Trophoblast cell (in vitro differentiated cells and primary cell): ENCODE results near the gene PSMG3.

Source experiments
- DNase-seq, 2 donors: peaks; one replicate each; pipeline ENCODE4 v3.0.0-alpha.2; 2016
- H2AFZ ChIP-seq: 2 replicates; pipeline ENCODE4 v1.6.1; 2013; ENCODE audit warnings: low read length, moderate library complexity, mild to moderate bottlenecking; ENCODE audit not compliant: insufficient read depth, poor library complexity
- H2AK5ac ChIP-seq: 2 replicates; pipeline ENCODE4 v1.6.1; 2013; ENCODE audit warnings: mild to moderate bottlenecking, low read length
- H2BK120ac ChIP-seq: 2 replicates; pipeline ENCODE4 v1.6.1; 2013; ENCODE audit warnings: low read length, mild to moderate bottlenecking, moderate library complexity; ENCODE audit not compliant: insufficient read depth, poor library complexity
- H2BK12ac ChIP-seq: 2 replicates; pipeline ENCODE4 v1.6.1; 2013; ENCODE audit warnings: mild to moderate bottlenecking, low read length, moderate library complexity
- H2BK5ac ChIP-seq: 2 replicates; pipeline ENCODE4 v1.6.1; 2013; ENCODE audit warnings: low read length, low read depth, moderate library complexity, mild to moderate bottlenecking; ENCODE audit not compliant: poor library complexity
- H3K14ac ChIP-seq: 2 replicates; pipeline ENCODE4 v1.6.1; 2013; ENCODE audit warnings: mild to moderate bottlenecking, low read length
- H3K18ac ChIP-seq: 2 replicates; pipeline ENCODE4 v1.6.1; 2013; ENCODE audit warnings: mild to moderate bottlenecking, low read length
- H3K23ac ChIP-seq: 2 replicates; pipeline ENCODE4 v1.6.1; 2013; ENCODE audit warnings: low read length
- H3K27ac ChIP-seq: 2 replicates; pipeline ENCODE4 v1.5.1; 2013; ENCODE audit warnings: low read depth, mild to moderate bottlenecking, inconsistent platforms, low read length, moderate library complexity
- H3K27me3 ChIP-seq: 2 replicates; pipeline ENCODE4 v1.6.1; 2013; ENCODE audit warnings: inconsistent platforms, mild to moderate bottlenecking, low read length, moderate library complexity; ENCODE audit not compliant: insufficient read depth
- H3K36me3 ChIP-seq, 2 experiments: 1 replicate in 1 of 2; 2 replicates in 1 of 2; pipeline ENCODE4 v1.6.1; 2013; ENCODE audit warnings: low read length in 2 of 2, mild to moderate bottlenecking in 2 of 2, moderate library complexity in 1 of 2; ENCODE audit not compliant: insufficient read depth in 2 of 2, control insufficient read depth in 1 of 2
- H3K4ac ChIP-seq: 2 replicates; pipeline ENCODE4 v1.6.1; 2013; ENCODE audit warnings: low read depth, mild to moderate bottlenecking, low read length, moderate library complexity
- H3K4me1 ChIP-seq, 2 experiments: 1 replicate in 1 of 2; 2 replicates in 1 of 2; pipeline ENCODE4 v1.6.1; 2013; ENCODE audit warnings: low read length in 2 of 2, mild to moderate bottlenecking in 2 of 2, moderate library complexity in 1 of 2; ENCODE audit not compliant: insufficient read depth in 2 of 2, control insufficient read depth in 1 of 2
- H3K4me2 ChIP-seq: 2 replicates; pipeline ENCODE4 v1.6.1; 2013; ENCODE audit warnings: inconsistent platforms, mild to moderate bottlenecking, low read length, moderate library complexity
- H3K4me3 ChIP-seq: 2 replicates; pipeline ENCODE4 v1.5.1; 2013; ENCODE audit warnings: mild to moderate bottlenecking, low read depth, low read length, inconsistent platforms
- H3K79me1 ChIP-seq: one replicate; pipeline ENCODE4 v1.6.1; 2013; ENCODE audit warnings: low read length
- H3K79me2 ChIP-seq: 2 replicates; pipeline ENCODE4 v1.6.1; 2013; ENCODE audit warnings: low read length, mild to moderate bottlenecking; ENCODE audit not compliant: control insufficient read depth, insufficient read depth, poor library complexity
- H3K9ac ChIP-seq: 2 replicates; pipeline ENCODE4 v1.6.1; 2013; ENCODE audit warnings: mild to moderate bottlenecking, low read length
- H3K9me3 ChIP-seq: 2 replicates; pipeline ENCODE4 v1.6.1; 2013; ENCODE audit warnings: low read depth, mild to moderate bottlenecking, control low read depth, inconsistent platforms, low read length; ENCODE audit not compliant: insufficient read depth
- H4K12ac ChIP-seq: 2 replicates; pipeline ENCODE4 v1.6.1; 2013; ENCODE audit warnings: low read depth, mild to moderate bottlenecking, low read length, moderate library complexity
- H4K8ac ChIP-seq: 2 replicates; pipeline ENCODE4 v1.6.1; 2013; ENCODE audit warnings: low read depth, mild to moderate bottlenecking, low read length, moderate library complexity
- H4K91ac ChIP-seq: one replicate; pipeline ENCODE4 v1.6.1; 2013; ENCODE audit warnings: low read depth, mild to moderate bottlenecking, low read length, moderate library complexity
- WGBS: extraction: QIAGEN DNeasy Blood & Tissue Kit; methylation state at CpG from one replicate; pipeline ENCODE4 v1.1.7; 2013; ENCODE audit warnings: missing lambda C conversion rate; ENCODE audit not compliant: insufficient read length, insufficient coverage; ENCODE audit errors: extremely low coverage; 5-methylcytosine and 5-hydroxymethylcytosine counted together

Gene PSMG3

DNA sequence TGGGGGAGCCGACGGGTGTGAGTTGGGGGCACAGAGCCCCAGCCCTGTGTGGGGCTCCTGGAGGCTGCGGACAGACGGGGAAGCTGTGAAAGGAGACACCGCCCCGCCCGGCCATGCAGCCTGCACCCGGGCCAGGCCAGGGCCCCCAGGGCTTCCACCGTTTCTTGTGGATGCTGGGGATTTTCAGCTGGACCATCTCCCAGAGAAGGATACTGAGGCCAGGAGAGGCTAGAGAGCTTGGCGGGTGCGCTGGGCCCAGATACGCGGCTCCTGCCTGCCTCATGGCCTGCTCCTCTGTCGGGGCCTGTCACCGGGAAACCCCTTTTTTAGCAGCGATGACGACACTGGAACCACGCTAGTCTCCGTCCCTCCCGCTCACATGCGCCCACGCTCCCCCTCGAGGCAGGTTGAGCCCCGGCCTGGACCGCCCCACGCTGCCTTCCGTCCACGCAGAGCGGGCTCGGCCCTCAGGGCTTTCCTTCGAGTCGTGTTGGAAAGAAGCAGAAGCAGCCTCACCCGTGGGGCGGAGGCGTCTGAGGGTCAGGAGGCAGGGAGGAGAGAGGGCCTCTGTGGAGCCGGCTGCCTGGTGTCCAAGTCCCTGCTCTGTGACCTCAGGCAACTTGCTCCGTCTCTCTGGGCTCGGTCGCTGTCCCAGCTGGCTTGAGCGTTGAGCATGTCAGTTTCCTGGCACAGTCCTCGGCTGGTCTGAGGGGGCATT, 25.5 kb downstream of the PSMG3 start:
- Histone ChIP-seq H4K12ac (no peak overlapping the region), H3K4me2 (no peak overlapping the region), H4K91ac (peak overlapping the region; percentile 18), H3K23ac (no peak overlapping the region), H3K9me3 (no peaks in the 10 kb centered on the region), H3K36me3 (peaks cover 53 to 59% of the 10 kb centered on the region in 2 experiments), H3K27ac (no peak overlapping the region), H2BK5ac (no peak overlapping the region), H2AK5ac (no peak overlapping the region), H3K79me1 (no peaks in the 10 kb centered on the region), H2BK12ac (no peak overlapping the region), H3K18ac (no peak overlapping the region), H2BK120ac (no peak overlapping the region), H3K4me3 (no peak overlapping the region), H3K14ac (no peak overlapping the region), H3K4me1 (peaks cover 2 to 6% of the 10 kb centered on the region in 2 experiments), H2AFZ (no peak overlapping the region), H3K9ac (no peak overlapping the region), H3K79me2 (no peaks in the 10 kb centered on the region), H4K8ac (no peak overlapping the region), H3K4ac (no peak overlapping the region), H3K27me3 (no peaks in the 10 kb centered on the region)
- WGBS, result no CpG with 5 or more reads among the region's 41 CpGs
- peak in 1 of 2 donors; percentile 60 for DNase-seq

DNA sequence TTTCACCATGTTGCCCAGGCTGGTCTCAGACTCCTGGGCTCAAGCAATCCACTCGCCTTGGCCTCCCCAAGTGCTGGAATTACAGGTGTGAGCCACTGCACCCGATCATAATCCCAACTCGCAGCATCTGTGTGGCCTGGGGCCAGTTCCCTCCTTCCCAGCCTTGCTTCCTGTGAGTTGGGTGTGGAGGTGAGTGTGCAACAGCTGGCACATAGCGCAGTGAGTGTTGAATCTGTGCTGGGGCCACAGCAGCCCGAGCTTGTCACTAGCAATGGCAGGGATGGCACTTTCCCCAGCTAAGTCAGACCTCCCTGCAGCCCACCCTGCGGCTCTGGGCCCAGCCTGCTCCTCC, 26.0 kb downstream of the PSMG3 start:
- Histone ChIP-seq H4K91ac (peak overlapping the region; percentile 18), H3K18ac (no peak overlapping the region), H3K27me3 (no peaks in the 10 kb centered on the region), H3K36me3 (peaks cover 53 to 59% of the 10 kb centered on the region in 2 experiments), H3K79me1 (no peaks in the 10 kb centered on the region), H3K27ac (no peak overlapping the region), H2BK5ac (no peak overlapping the region), H3K14ac (no peak overlapping the region), H3K4ac (no peak overlapping the region), H3K4me3 (no peak overlapping the region), H3K9me3 (no peaks in the 10 kb centered on the region), H4K12ac (no peak overlapping the region), H3K4me2 (no peak overlapping the region), H3K79me2 (no peaks in the 10 kb centered on the region), H3K23ac (no peak overlapping the region), H4K8ac (no peak overlapping the region), H3K4me1 (peaks cover 3 to 6% of the 10 kb centered on the region in 2 experiments), H2BK120ac (no peak overlapping the region), H2BK12ac (no peak overlapping the region), H2AFZ (no peak overlapping the region), H2AK5ac (no peak overlapping the region), H3K9ac (no peak overlapping the region)
- DNase-seq, result peak in 1 of 2 donors; percentile 64
- whole genome bisulfite sequencing, result no CpG with 5 or more reads among the region's 6 CpGs

DNA sequence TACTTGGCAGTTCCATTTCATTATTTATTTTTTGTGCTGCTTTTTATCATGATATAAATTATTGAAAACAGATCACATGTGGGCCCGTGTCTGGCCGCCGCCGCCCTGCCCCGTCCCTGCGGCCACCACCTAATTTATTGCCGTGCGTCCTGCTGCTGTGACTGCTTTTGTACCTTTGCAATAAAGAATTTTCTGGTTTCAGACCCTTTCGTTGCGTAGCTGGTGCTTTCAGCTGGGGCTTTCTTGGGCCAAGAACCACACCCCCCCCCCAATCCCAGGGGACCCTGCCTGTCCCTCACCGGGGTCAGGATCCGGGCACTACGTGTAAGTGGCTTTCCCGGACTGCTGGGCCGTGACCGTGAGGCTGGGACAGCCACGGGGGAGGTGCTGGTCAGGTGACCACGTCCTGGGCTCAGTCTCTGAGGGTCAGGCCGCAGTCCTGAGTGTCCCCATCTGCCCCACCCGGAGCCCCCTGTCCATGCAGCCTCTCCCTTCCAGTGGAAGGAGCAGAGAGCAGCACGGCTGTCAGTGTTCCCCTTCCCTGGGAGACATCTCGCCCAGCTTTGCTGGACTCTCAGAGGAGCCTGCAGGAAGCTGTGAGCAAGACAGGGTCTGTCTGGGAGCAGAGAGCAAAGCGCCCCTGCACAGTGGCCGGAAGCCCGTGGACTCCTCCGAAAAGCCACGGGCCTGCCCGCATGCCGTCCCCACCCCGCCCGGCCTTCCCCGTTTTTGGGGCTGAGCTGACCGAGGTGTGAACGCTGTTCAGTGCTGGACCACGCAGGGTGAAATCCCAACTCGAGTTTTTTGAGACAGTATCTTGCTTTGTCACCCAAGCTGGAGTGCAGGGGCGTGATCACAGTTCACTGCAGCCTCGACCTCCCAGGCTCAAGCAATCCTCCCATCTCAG, 26.7 kb downstream of the PSMG3 start:
- H3K27me3 ChIP-seq, result no peaks in the 10 kb centered on the region
- no peak overlapping the region for H2BK5ac ChIP-seq
- H3K4me3 ChIP-seq, result no peak overlapping the region
- H3K36me3 ChIP-seq, result peaks cover 53 to 60% of the 10 kb centered on the region in 2 experiments
- no peak overlapping the region for H4K91ac ChIP-seq
- no peak overlapping the region for H3K4me2 ChIP-seq
- peaks cover 2% of the 10 kb centered on the region for H3K79me1 ChIP-seq
- DNase-seq, result peak in 1 of 2 donors; percentile 50
- H3K23ac ChIP-seq, result no peak overlapping the region
- no peak overlapping the region for H3K14ac ChIP-seq
- no peak overlapping the region for H4K12ac ChIP-seq
- H3K4ac ChIP-seq, result no peak overlapping the region
- H2AFZ ChIP-seq, result no peak overlapping the region
- H4K8ac ChIP-seq, result peak overlapping the region; percentile 15
- no peak overlapping the region for H2BK12ac ChIP-seq
- H2AK5ac ChIP-seq, result no peak overlapping the region
- H3K9ac ChIP-seq, result no peak overlapping the region
- WGBS, result no CpG with 5 or more reads among the region's 38 CpGs
- no peak overlapping the region for H2BK120ac ChIP-seq
- H3K18ac ChIP-seq, result no peak overlapping the region
- peak overlapping the region; percentile 13 for H3K27ac ChIP-seq
- H3K4me1 ChIP-seq, result peaks cover 9% of the 10 kb centered on the region in 2 experiments
- no peaks in the 10 kb centered on the region for H3K9me3 ChIP-seq
- H3K79me2 ChIP-seq, result no peaks in the 10 kb centered on the region

DNA sequence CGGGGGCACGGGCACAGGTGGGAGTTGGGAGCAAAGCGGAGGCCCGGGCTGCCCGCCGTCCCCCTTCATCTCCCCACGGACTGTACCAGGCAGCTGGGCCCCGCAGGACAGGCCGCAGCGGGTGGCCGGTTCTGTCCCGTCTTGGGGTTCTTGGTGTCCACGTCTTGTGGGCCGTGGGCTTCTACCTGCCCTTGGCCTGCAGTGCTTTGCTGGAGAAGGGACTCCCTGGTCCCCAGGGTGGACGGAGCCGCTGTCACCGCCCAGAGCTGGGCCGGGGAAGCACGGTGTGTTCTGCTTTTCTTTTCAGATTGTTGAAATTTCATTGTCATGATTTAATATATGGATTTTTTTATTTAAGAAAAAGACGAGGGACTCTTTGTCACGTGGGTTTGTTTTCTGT, 27.5 kb downstream of the PSMG3 start:
- no peak overlapping the region for H3K23ac ChIP-seq
- no peak for DNase-seq
- H2BK5ac ChIP-seq, result no peak overlapping the region
- H2AK5ac ChIP-seq, result no peak overlapping the region
- H2BK12ac ChIP-seq, result no peak overlapping the region
- H3K4me2 ChIP-seq, result no peak overlapping the region
- H4K91ac ChIP-seq, result no peak overlapping the region
- H3K27ac ChIP-seq, result no peak overlapping the region
- no peaks in the 10 kb centered on the region for H3K27me3 ChIP-seq
- H3K4me3 ChIP-seq, result no peak overlapping the region
- H3K79me2 ChIP-seq, result peaks cover 7% of the 10 kb centered on the region
- H3K36me3 ChIP-seq, result peaks cover 49 to 56% of the 10 kb centered on the region in 2 experiments
- H3K79me1 ChIP-seq, result peaks cover 9% of the 10 kb centered on the region
- peaks cover 16% of the 10 kb centered on the region in 2 experiments for H3K4me1 ChIP-seq
- H4K12ac ChIP-seq, result no peak overlapping the region
- no peak overlapping the region for H2AFZ ChIP-seq
- WGBS, result no CpG with 5 or more reads among the region's 21 CpGs
- no peak overlapping the region for H2BK120ac ChIP-seq
- no peak overlapping the region for H3K14ac ChIP-seq
- H3K9me3 ChIP-seq, result no peaks in the 10 kb centered on the region
- no peak overlapping the region for H3K4ac ChIP-seq
- no peak overlapping the region for H3K18ac ChIP-seq
- H4K8ac ChIP-seq, result no peak overlapping the region
- no peak overlapping the region for H3K9ac ChIP-seq
